ENCODE data around the gene STAC3.

STAC3 gene

GRCh38 chr12:57261428-57261865 is 10.5 kb upstream of the STAC3 start:
- no peak overlapping the region for H3K4me2 ChIP-seq (ENCODE audit: low read length, poor library complexity, severe bottlenecking)
- WGBS = 17% methylated on average over 1 of the region's 2 CpGs
- no peak overlapping the region for H3K9ac ChIP-seq (ENCODE audit: low read length)
- H4K91ac ChIP-seq (ENCODE audit: low read length) = no peak overlapping the region
- H4K8ac ChIP-seq (ENCODE audit: low read length) = no peak overlapping the region
- H3K23ac ChIP-seq (ENCODE audit: low read length in 2 of 2) = no peak overlapping the region
- no peaks in the 10 kb centered on the region for H3K9me3 ChIP-seq (ENCODE audit: control insufficient read depth, low read length)
- H2AK5ac ChIP-seq (ENCODE audit: low read length, severe bottlenecking) = no peak overlapping the region
- no peak overlapping the region for H3K4ac ChIP-seq (ENCODE audit: low read depth in 1 of 2, low read length in 2 of 2)
- DNase-seq = no peak
- peaks cover 32 to 78% of the 10 kb centered on the region in 2 experiments for H3K36me3 ChIP-seq (ENCODE audit: control insufficient read depth in 1 of 2, insufficient read depth in 2 of 2, low read depth in 1 of 2, low read length in 2 of 2)
- no peaks in the 10 kb centered on the region for H3K79me1 ChIP-seq (replicated peaks; ENCODE audit: low read length, poor library complexity, severe bottlenecking)
- no peak overlapping the region for H3K18ac ChIP-seq (ENCODE audit: low read depth in 1 of 2, low read length in 2 of 2)
- no peak overlapping the region for H2BK5ac ChIP-seq (ENCODE audit: low read depth, low read length, poor library complexity, severe bottlenecking)
- H3K4me1 ChIP-seq (ENCODE audit: control insufficient read depth, insufficient read depth, low read depth, low read length) = no peaks in the 10 kb centered on the region
- H3K14ac ChIP-seq (ENCODE audit: low read length in 2 of 2) = no peak overlapping the region
- no peaks in the 10 kb centered on the region for H3K27me3 ChIP-seq (ENCODE audit: control insufficient read depth in 1 of 2, insufficient read depth in 1 of 2, low read length in 2 of 2)
- no peak overlapping the region for H2BK15ac ChIP-seq (ENCODE audit: low read depth, poor library complexity, severe bottlenecking)
- H2BK120ac ChIP-seq (ENCODE audit: low read depth, low read length) = no peak overlapping the region
- no peak overlapping the region for H2AFZ ChIP-seq (ENCODE audit: low read depth, low read length)
- no peak overlapping the region for H3K27ac ChIP-seq (ENCODE audit: low read length, poor library complexity, severe bottlenecking)
- H3K4me3 ChIP-seq (ENCODE audit: insufficient read depth in 1 of 2, low read depth in 1 of 2, low read length in 2 of 2) = no peak overlapping the region
- H2BK12ac ChIP-seq (ENCODE audit: low read length in 2 of 2) = no peak overlapping the region

- Histone ChIP-seq H4K8ac (ENCODE audit: low read length) (no peak overlapping the region), H3K18ac (ENCODE audit: low read depth in 1 of 2, low read length in 2 of 2) (no peak overlapping the region), H2AFZ (ENCODE audit: low read depth, low read length) (no peak overlapping the region)
Observed at GRCh38 chr12:57260366-57260765, 9.4 kb upstream of the STAC3 start.

GRCh38 chr12:57258977-57259970 is 8.3 kb upstream of the STAC3 start:
- H2BK120ac ChIP-seq (ENCODE audit: low read depth, low read length) = no peak overlapping the region
- H3K27me3 ChIP-seq (ENCODE audit: control insufficient read depth in 1 of 2, insufficient read depth in 1 of 2, low read length in 2 of 2) = no peaks in the 10 kb centered on the region
- no peak overlapping the region for H2BK15ac ChIP-seq (ENCODE audit: low read depth, poor library complexity, severe bottlenecking)
- H2BK5ac ChIP-seq (ENCODE audit: low read depth, low read length, poor library complexity, severe bottlenecking) = no peak overlapping the region
- no peak overlapping the region for H3K4me3 ChIP-seq (ENCODE audit: insufficient read depth in 1 of 2, low read depth in 1 of 2, low read length in 2 of 2)
- H4K8ac ChIP-seq (ENCODE audit: low read length) = no peak overlapping the region
- H3K9me3 ChIP-seq (ENCODE audit: control insufficient read depth, low read length) = no peaks in the 10 kb centered on the region
- no peak overlapping the region for H3K14ac ChIP-seq (ENCODE audit: low read length in 2 of 2)
- H3K79me1 ChIP-seq (replicated peaks; ENCODE audit: low read length, poor library complexity, severe bottlenecking) = no peaks in the 10 kb centered on the region
- no peak overlapping the region for H2BK12ac ChIP-seq (ENCODE audit: low read length in 2 of 2)
- H2AFZ ChIP-seq (ENCODE audit: low read depth, low read length) = no peak overlapping the region
- no peak for DNase-seq
- no peak overlapping the region for H4K91ac ChIP-seq (ENCODE audit: low read length)
- H2AK5ac ChIP-seq (ENCODE audit: low read length, severe bottlenecking) = no peak overlapping the region
- H3K23ac ChIP-seq (ENCODE audit: low read length in 2 of 2) = no peak overlapping the region
- H3K36me3 ChIP-seq (ENCODE audit: control insufficient read depth in 1 of 2, insufficient read depth in 2 of 2, low read depth in 1 of 2, low read length in 2 of 2) = peaks cover 35 to 85% of the 10 kb centered on the region in 2 experiments
- H3K4me2 ChIP-seq (ENCODE audit: low read length, poor library complexity, severe bottlenecking) = no peak overlapping the region
- WGBS = 84% methylated on average over 6 of the region's 6 CpGs
- H3K4ac ChIP-seq (ENCODE audit: low read depth in 1 of 2, low read length in 2 of 2) = no peak overlapping the region
- no peak overlapping the region for H3K27ac ChIP-seq (ENCODE audit: low read length, poor library complexity, severe bottlenecking)
- H3K4me1 ChIP-seq (ENCODE audit: control insufficient read depth, insufficient read depth, low read depth, low read length) = no peaks in the 10 kb centered on the region
- H3K9ac ChIP-seq (ENCODE audit: low read length) = no peak overlapping the region
- no peak overlapping the region for H3K18ac ChIP-seq (ENCODE audit: low read depth in 1 of 2, low read length in 2 of 2)

More at GRCh38 chr12:57260366-57260765, 9.4 kb upstream of the STAC3 start:
- Histone ChIP-seq H4K91ac (ENCODE audit: low read length) (no peak overlapping the region), H3K79me1 (replicated peaks; ENCODE audit: low read length, poor library complexity, severe bottlenecking) (no peaks in the 10 kb centered on the region), H3K36me3 (ENCODE audit: control insufficient read depth in 1 of 2, insufficient read depth in 2 of 2, low read depth in 1 of 2, low read length in 2 of 2) (peaks cover 29 to 83% of the 10 kb centered on the region in 2 experiments), H3K14ac (ENCODE audit: low read length in 2 of 2) (no peak overlapping the region), H2BK120ac (ENCODE audit: low read depth, low read length) (no peak overlapping the region), H3K4ac (ENCODE audit: low read depth in 1 of 2, low read length in 2 of 2) (no peak overlapping the region), H3K27me3 (ENCODE audit: control insufficient read depth in 1 of 2, insufficient read depth in 1 of 2, low read length in 2 of 2) (no peaks in the 10 kb centered on the region), H3K23ac (ENCODE audit: low read length in 2 of 2) (no peak overlapping the region), H3K27ac (ENCODE audit: low read length, poor library complexity, severe bottlenecking) (no peak overlapping the region), H2BK12ac (ENCODE audit: low read length in 2 of 2) (no peak overlapping the region), H3K4me3 (ENCODE audit: insufficient read depth in 1 of 2, low read depth in 1 of 2, low read length in 2 of 2) (no peak overlapping the region), H3K4me1 (ENCODE audit: control insufficient read depth, insufficient read depth, low read depth, low read length) (no peaks in the 10 kb centered on the region), H2BK5ac (ENCODE audit: low read depth, low read length, poor library complexity, severe bottlenecking) (no peak overlapping the region), H2AK5ac (ENCODE audit: low read length, severe bottlenecking) (no peak overlapping the region), H3K9ac (ENCODE audit: low read length) (no peak overlapping the region), H3K4me2 (ENCODE audit: low read length, poor library complexity, severe bottlenecking) (no peak overlapping the region), H3K9me3 (ENCODE audit: control insufficient read depth, low read length) (no peaks in the 10 kb centered on the region), H2BK15ac (ENCODE audit: low read depth, poor library complexity, severe bottlenecking) (no peak overlapping the region)
- DNase-seq = no peak
- 99% methylated on average over 4 of the region's 4 CpGs for WGBS

- no peak overlapping the region for H4K8ac ChIP-seq (ENCODE audit: low read length)
- no peak overlapping the region for H2AK5ac ChIP-seq (ENCODE audit: low read length, severe bottlenecking)
- H4K91ac ChIP-seq (ENCODE audit: low read length) = no peak overlapping the region
- no peak overlapping the region for H3K9ac ChIP-seq (ENCODE audit: low read length)
- no peak overlapping the region for H3K4me3 ChIP-seq (ENCODE audit: insufficient read depth in 1 of 2, low read depth in 1 of 2, low read length in 2 of 2)
- H3K27me3 ChIP-seq (ENCODE audit: control insufficient read depth in 1 of 2, insufficient read depth in 1 of 2, low read length in 2 of 2) = no peaks in the 10 kb centered on the region
- no peak overlapping the region for H3K18ac ChIP-seq (ENCODE audit: low read depth in 1 of 2, low read length in 2 of 2)
- no peak overlapping the region for H3K23ac ChIP-seq (ENCODE audit: low read length in 2 of 2)
- no peak overlapping the region for H2AFZ ChIP-seq (ENCODE audit: low read depth, low read length)
- H2BK5ac ChIP-seq (ENCODE audit: low read depth, low read length, poor library complexity, severe bottlenecking) = no peak overlapping the region
- WGBS = 92% methylated on average over 6 of the region's 6 CpGs
- H3K36me3 ChIP-seq (ENCODE audit: control insufficient read depth in 1 of 2, insufficient read depth in 2 of 2, low read depth in 1 of 2, low read length in 2 of 2) = peaks cover 35 to 70% of the 10 kb centered on the region in 2 experiments
- no peak overlapping the region for H3K4me2 ChIP-seq (ENCODE audit: low read length, poor library complexity, severe bottlenecking)
- no peak for DNase-seq
- no peak overlapping the region for H3K14ac ChIP-seq (ENCODE audit: low read length in 2 of 2)
- H3K27ac ChIP-seq (ENCODE audit: low read length, poor library complexity, severe bottlenecking) = no peak overlapping the region
- no peak overlapping the region for H3K4ac ChIP-seq (ENCODE audit: low read depth in 1 of 2, low read length in 2 of 2)
- no peaks in the 10 kb centered on the region for H3K4me1 ChIP-seq (ENCODE audit: control insufficient read depth, insufficient read depth, low read depth, low read length)
- no peaks in the 10 kb centered on the region for H3K79me1 ChIP-seq (replicated peaks; ENCODE audit: low read length, poor library complexity, severe bottlenecking)
- peak overlapping the region; percentile 30 for H2BK15ac ChIP-seq (ENCODE audit: low read depth, poor library complexity, severe bottlenecking)
- H2BK12ac ChIP-seq (ENCODE audit: low read length in 2 of 2) = no peak overlapping the region
- H3K9me3 ChIP-seq (ENCODE audit: control insufficient read depth, low read length) = no peaks in the 10 kb centered on the region
- no peak overlapping the region for H2BK120ac ChIP-seq (ENCODE audit: low read depth, low read length)
Observed at GRCh38 chr12:57255916-57256315, 4.9 kb upstream of the STAC3 start.

Data from mesenchymal stem cell (in vitro differentiated cells and primary cell).